ENCODE results near the gene IL6R. TPM values are rescaled to one million over a fixed set of nuclear protein-coding genes. Genes with fewer than 3 reads are reported as not detected.

IL6R gene
- total RNA-seq, 2 experiments from 2014 or later, result 2.2 to 2.5 TPM

GRCh38 chr1:154503898-154504297 is 98.8 kb downstream of the IL6R start:
- intact Hi-C loops (cut with micrococcal nuclease), result no loop called here
- no peak for TF ChIP-seq CTCF (IDR thresholded peaks at IDR 0.05)
- Mint-ChIP-seq H3K9me3 (no peaks in the 10 kb centered on the region), H3K4me1 (ENCODE audit: low read depth) (peaks cover 3% of the 10 kb centered on the region), H3K27me3 (peaks cover 65% of the 10 kb centered on the region), H3K36me3 (ENCODE audit: low read depth) (no peaks in the 10 kb centered on the region), H3K4me3 (no peak overlapping the region), H3K27ac (no peak overlapping the region)
- ChIA-PET POLR2A (interaction anchor here (1.1 kb wide), 1 partner anchor 31 kb away, joined by 3 read pairs; no protein-coding TSS in a partner anchor), CTCF (no interaction called here)
- ATAC-seq (no peak), DNase-seq (no peak)

- intact Hi-C loops (cut with micrococcal nuclease), result no loop called here
- peaks cover 22% of the 10 kb centered on the region for H3K27me3 Mint-ChIP-seq
- no peak overlapping the region for H3K27ac Mint-ChIP-seq
- TF ChIP-seq CTCF (IDR thresholded peaks at IDR 0.05), result no peak
- ATAC-seq, result no peak
- no peak for DNase-seq
- ChIA-PET CTCF (interaction anchor here (1.3 to 2.4 kb wide), 2 partner anchors 34 to 41 kb away, joined by 4 to 5 read pairs; no protein-coding TSS in a partner anchor), POLR2A (no interaction called here)
- H3K9me3 Mint-ChIP-seq, result no peaks in the 10 kb centered on the region
- no peaks in the 10 kb centered on the region for H3K36me3 Mint-ChIP-seq (ENCODE audit: low read depth)
- no peak overlapping the region for H3K4me3 Mint-ChIP-seq
- no peaks in the 10 kb centered on the region for H3K4me1 Mint-ChIP-seq (ENCODE audit: low read depth)
Observed at GRCh38 chr1:154512760-154513159, 107.6 kb downstream of the IL6R start.

- H3K4me3 Mint-ChIP-seq, result no peak overlapping the region
- no peaks in the 10 kb centered on the region for H3K36me3 Mint-ChIP-seq (ENCODE audit: low read depth)
- TF ChIP-seq CTCF (IDR thresholded peaks at IDR 0.05), result no peak
- H3K27me3 Mint-ChIP-seq, result peaks cover 16% of the 10 kb centered on the region
- ChIA-PET POLR2A (no interaction called here), CTCF (no interaction called here)
- no peaks in the 10 kb centered on the region for H3K4me1 Mint-ChIP-seq (ENCODE audit: low read depth)
- DNase-seq (no peak), ATAC-seq (no peak)
- no peaks in the 10 kb centered on the region for H3K9me3 Mint-ChIP-seq
- intact Hi-C loops (cut with micrococcal nuclease), result no loop called here
- no peak overlapping the region for H3K27ac Mint-ChIP-seq
Observed at GRCh38 chr1:154514066-154514553, 109.0 kb downstream of the IL6R start.

GRCh38 chr1:154517661-154518060 is 112.5 kb downstream of the IL6R start:
- Mint-ChIP-seq H3K9me3 (no peaks in the 10 kb centered on the region), H3K4me1 (ENCODE audit: low read depth) (no peaks in the 10 kb centered on the region), H3K27me3 (peaks cover 10% of the 10 kb centered on the region), H3K27ac (no peak overlapping the region), H3K4me3 (no peak overlapping the region), H3K36me3 (ENCODE audit: low read depth) (no peaks in the 10 kb centered on the region)
- TF ChIP-seq CTCF (IDR thresholded peaks at IDR 0.05), result no peak
- ATAC-seq (no peak), DNase-seq (no peak)
- ChIA-PET POLR2A (no interaction called here), CTCF (interaction anchor here (1.1 to 1.7 kb wide), 2 partner anchors 38 to 42 kb away, joined by 3 to 5 read pairs; no protein-coding TSS in a partner anchor)
- intact Hi-C loops (cut with micrococcal nuclease), result no loop called here

Other genes starting within 250 kb of the IL6R start
- 100 to 1,000 TPM; 591 to 597 TPM for gene TPM3, start 213.2 kb upstream of the IL6R start, total RNA-seq
- gene CFAP141, start 199.0 kb upstream of the IL6R start, total RNA-seq, result not detected
- 100 to 1,000 TPM; 183 to 195 TPM for gene UBAP2L, start 184.4 kb upstream of the IL6R start, total RNA-seq
- 100 to 1,000 TPM; 163 to 170 TPM for gene HAX1, start 132.7 kb upstream of the IL6R start, total RNA-seq
- under 1 TPM in 1 of 2 experiments, not detected in 1; 0.14 TPM for gene AQP10, start 84.2 kb upstream of the IL6R start, total RNA-seq
- 10 to 100 TPM; 52.2 to 54.7 TPM for gene ATP8B2, start 79.8 kb upstream of the IL6R start, total RNA-seq
- gene TDRD10, start 96.9 kb downstream of the IL6R start, total RNA-seq, result not detected
- gene SHE, start 97.1 kb downstream of the IL6R start, total RNA-seq, result not detected
- gene UBE2Q1, start 153.3 kb downstream of the IL6R start, total RNA-seq, result 10 to 100 TPM; 71.2 to 74.6 TPM
- gene CHRNB2, start 162.4 kb downstream of the IL6R start, total RNA-seq, result not detected
- gene ADAR, start 202.8 kb downstream of the IL6R start, total RNA-seq, result 100 to 1,000 TPM; 261 to 267 TPM